Skin epidermis (tissue), 12 donors: ENCODE measurements around the gene EMID1.

Experiments used
- H3K27ac ChIP-seq, 21 experiments: fragments of 200-600 bp; sonication (generic) in 11 of 21; one replicate each; pipeline ENCODE4 v1.5.0; 2020; ENCODE audit warnings: mild to moderate bottlenecking in 3 of 21, inconsistent platforms in 2 of 21, moderate library complexity in 2 of 21
- H3K4me3 ChIP-seq, 7 experiments: fragments of 200-600 bp; sonication (generic) in 2 of 7; one replicate each; pipeline ENCODE4 v1.5.0; 2020; ENCODE audit warnings: inconsistent platforms in 2 of 7, mild to moderate bottlenecking in 2 of 7, moderate library complexity in 1 of 7

Gene EMID1

GRCh38 chr22:29205594-29206371 is at the start of gene EMID1:
TSS of gene EMID1 (plus strand) at chr22:29205896. CDS start at chr22:29206039, 143 bp downstream.
- Histone ChIP-seq H3K27ac (peak within 1 kb of the TSS in 12 of 21 experiments; percentile 7 to 79 (median 64)), H3K4me3 (peak within 1 kb of the TSS; percentile 29 to 57 (median 41))

- Histone ChIP-seq H3K27ac (no peak overlapping the region), H3K4me3 (no peak overlapping the region)
These were observed 49.7 kb upstream of the EMID1 start for GRCh38 chr22:29155966-29156365.

DNA sequence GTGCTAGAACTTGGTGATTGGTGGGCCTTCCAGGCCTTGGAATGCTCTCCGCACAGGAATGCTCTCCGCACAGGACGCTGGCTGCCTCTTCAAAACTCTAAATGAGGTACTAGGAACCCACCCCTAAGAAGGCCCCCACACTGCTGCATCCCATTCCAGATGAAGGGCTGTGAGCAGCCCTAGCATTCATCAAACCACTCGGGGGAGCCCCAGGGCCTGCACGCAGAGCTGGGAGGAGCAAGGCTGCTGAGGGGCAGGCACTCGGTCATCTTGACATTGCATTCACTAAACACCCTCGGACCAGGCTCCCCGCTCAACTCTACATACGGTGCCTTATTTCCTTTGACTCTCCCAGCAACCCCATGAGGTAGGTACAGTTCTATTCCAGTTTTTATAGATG is 49.2 kb upstream of the EMID1 start:
- no peak overlapping the region for H3K27ac ChIP-seq
- H3K4me3 ChIP-seq = no peak overlapping the region

- Histone ChIP-seq H3K4me3 (no peak overlapping the region), H3K27ac (no peak overlapping the region)
These were observed 47.7 kb upstream of the EMID1 start for GRCh38 chr22:29157759-29158535.

GRCh38 chr22:29158546-29158945 is 47.1 kb upstream of the EMID1 start:
- H3K27ac ChIP-seq = no peak overlapping the region
- H3K4me3 ChIP-seq = no peak overlapping the region

DNA sequence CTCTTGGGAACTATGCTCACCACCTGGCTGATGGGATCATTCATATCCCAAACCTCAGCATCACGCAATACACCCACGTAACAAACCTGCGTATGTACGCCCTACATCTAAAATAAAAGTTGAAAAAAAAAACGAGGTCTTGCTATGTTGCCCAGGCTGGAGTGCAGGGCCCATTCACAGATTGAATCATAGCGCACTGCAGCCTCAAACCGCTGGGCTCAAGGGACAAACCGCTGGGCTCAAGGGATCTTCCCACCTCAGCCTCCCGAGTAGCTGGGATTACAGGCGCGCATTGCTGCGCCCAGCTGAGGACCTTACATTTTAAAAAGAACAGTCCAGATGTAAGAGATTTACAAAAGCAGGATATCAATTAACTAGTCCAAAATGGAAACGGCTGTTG is 41.9 kb upstream of the EMID1 start:
- Histone ChIP-seq H3K4me3 (no peak overlapping the region), H3K27ac (no peak overlapping the region)

GRCh38 chr22:29165321-29166060 is 40.2 kb upstream of the EMID1 start:
- no peak overlapping the region for H3K27ac ChIP-seq
- H3K4me3 ChIP-seq = no peak overlapping the region

DNA sequence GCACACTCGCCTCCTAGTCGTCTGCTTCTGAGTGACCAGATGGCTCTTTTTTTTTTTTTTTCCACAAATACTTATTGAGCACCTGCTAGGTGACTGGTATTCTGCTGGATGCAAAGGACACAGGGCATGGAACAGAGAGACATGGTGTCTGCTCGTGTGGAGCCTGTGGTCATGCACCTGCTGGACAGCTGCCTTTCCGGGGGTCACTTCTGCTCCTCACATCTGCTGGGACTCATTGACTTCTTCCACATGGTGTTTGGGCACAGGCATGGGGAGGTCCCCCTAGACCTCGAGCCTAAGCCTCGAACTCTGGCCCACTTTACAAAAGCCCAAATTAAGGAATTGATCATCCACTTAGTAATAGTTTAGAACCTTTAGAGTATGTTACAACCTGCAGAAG is 39.5 kb upstream of the EMID1 start:
- no peak overlapping the region for H3K4me3 ChIP-seq
- H3K27ac ChIP-seq = no peak overlapping the region

DNA sequence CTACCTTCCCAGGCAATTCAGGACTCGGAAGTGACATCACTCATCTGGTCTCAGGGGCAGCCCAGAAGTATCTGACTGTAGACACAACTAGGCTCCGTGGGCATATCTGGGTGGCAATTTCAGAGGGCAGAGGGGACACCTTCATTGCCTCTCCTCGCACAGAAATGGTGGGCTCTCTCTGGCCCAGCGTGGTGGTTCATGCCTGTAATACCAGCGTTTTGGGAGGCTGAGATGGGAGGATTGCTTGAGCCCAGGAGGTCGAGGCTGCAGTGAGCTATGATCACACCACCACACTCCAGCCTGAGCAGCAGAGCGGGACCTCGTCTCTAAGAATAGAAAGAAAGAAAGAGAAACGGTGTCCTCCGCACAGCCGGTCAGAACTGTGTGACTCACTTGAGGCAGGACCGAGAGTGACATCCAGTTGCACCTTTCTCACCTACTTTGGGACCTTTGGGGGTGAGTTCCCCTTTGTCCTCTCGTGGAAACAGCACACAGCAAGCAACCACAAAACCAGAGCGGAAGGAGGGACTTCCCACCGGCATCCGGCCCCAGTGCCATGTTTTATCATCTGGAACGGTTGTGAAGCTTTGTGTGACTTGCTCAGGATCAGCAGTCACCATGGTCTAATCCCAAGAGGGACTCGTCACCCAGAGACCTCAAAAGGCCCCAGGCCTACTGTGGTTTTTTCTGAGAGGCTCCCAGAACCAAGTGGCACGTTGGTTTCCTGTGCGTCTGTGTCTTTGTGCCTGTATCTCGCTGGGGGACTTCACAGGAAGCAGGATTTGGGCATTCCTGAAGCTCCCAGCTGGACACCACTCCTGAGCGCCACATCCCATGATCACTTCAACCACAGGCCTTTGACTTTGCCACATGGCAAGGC is 38.4 kb upstream of the EMID1 start:
- H3K4me3 ChIP-seq = no peak overlapping the region
- no peak overlapping the region for H3K27ac ChIP-seq

GRCh38 chr22:29171721-29172120 is 34.0 kb upstream of the EMID1 start:
- Histone ChIP-seq H3K4me3 (no peak overlapping the region), H3K27ac (no peak overlapping the region)

GRCh38 chr22:29172216-29172615 is 33.5 kb upstream of the EMID1 start:
- Histone ChIP-seq H3K4me3 (no peak overlapping the region), H3K27ac (no peak overlapping the region)

DNA sequence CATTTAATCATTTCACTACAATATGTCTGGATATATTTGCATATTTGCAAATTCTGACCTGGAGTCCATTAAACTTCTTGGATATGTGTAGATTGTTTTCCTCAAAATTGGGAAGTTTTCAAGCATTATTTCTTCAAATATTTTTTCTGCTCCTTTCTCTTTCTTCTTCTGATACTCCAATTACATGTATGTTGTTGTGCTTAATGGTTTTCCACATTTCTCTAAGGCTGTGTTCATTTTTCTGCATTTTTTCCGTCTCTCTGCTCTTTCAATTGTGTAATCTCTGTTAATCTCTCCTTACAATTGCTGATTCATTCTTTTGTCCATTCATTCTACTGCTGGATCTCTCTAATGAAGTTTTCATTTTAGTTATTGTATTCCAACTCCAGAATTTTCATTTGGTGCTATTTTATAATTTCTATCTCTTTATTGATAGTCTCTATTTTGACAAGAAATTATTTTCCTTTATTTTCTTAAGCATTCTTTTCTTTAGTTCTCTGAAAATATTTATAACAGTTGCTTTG is 30.3 kb upstream of the EMID1 start:
- H3K27ac ChIP-seq = no peak overlapping the region
- no peak overlapping the region for H3K4me3 ChIP-seq

DNA sequence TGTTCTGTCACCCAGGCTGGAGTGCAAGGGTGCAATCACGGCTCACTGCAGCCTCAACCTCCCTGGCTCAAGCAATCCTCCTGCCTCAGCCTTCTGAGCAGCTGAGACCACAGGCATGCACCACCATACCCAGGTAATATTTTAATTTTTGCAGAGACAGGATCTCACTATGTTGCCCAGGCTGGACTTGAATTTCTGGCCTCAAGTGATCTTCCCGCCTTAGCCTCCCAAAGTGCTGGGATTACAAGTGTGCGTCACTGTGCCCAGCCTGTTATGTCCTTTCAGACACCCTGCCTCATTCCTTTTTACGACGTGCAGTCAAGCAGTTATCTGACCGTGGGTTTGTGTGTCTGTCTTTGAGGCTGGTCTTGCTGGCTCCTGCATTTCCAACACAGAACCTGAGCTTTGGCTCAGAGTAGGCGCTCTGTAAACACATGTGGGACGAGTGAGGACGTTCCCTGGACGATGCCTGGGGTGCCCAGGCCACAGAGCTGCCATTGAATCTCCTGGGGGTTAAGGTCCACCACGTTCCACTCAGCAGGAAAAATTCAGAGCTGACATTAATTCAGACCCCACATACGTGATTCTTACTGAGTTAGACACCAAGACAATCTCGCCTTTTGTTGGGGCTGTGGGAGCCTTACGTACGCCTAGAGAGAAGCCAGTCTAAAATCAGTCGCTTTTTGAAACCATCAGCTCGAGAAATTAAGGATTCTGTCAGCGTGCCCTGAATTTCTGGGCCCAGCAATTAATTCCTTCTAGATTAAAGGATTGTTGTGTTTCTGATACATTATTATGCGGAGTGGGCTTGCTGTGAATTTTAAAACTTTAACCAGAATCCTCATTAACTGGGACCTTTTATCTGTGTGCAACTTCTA is 21.5 kb upstream of the EMID1 start:
- Histone ChIP-seq H3K27ac (no peak overlapping the region), H3K4me3 (no peak overlapping the region)

DNA sequence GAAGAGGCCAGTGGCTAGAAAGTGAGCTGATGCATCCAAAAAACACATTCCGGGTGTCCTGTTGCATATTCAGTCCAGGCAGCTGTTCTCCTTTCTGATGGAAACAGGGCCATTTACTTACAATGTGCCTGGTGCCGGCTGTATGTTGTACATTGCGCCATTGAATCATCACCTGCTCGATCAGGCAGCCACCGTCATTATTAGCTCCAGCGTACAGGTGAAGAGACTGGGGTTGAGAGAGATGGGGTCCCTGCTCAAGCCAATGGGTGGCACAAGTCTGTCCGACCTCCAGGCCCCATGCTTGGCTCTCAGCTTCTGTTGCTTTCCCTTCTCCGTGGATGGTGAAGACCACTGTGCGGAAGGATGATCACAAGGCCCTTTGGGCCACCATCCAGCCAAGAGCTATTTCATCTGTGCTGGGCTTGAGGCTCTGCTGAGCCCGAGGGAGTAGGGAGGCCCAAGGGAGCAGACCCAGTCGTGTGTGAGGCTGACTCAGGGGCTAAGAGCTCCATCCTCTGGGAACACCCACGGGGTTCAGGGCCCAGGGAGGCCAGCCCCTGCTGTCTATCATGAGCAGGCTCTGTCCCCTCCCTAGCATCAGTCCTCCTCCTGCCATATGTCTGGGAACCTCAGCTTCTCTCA is 20.7 kb upstream of the EMID1 start:
- H3K27ac ChIP-seq = no peak overlapping the region
- no peak overlapping the region for H3K4me3 ChIP-seq

GRCh38 chr22:29186302-29186701 is 19.4 kb upstream of the EMID1 start:
- no peak overlapping the region for H3K4me3 ChIP-seq

GRCh38 chr22:29187831-29188230 is 17.9 kb upstream of the EMID1 start:
- Histone ChIP-seq H3K27ac (peak overlapping the region in 6 of 21 experiments; percentile 12 to 39 (median 32)), H3K4me3 (no peak overlapping the region)

More at GRCh38 chr22:29186302-29186701, 19.4 kb upstream of the EMID1 start:
- H3K27ac ChIP-seq = no peak overlapping the region

DNA sequence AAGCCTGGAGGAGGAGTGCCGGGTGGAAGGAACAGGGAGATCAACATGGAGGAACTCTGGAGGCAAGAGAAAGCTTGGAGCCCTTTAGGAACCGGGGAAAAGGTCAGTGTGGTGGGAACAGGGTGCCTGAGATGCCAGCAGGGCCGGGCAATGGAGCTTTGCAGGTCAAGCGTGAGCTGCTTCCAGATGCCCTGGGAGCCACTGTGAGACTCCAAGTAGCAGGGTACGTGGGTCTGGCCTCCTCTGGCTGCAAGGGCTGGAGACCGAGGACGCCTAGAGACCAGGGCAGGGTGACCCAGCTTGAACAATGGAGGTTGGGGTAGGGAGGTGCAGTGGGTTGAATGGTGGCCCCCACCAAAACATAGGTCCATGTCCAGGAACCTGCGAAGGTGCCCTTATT is 15.6 kb upstream of the EMID1 start:
- no peak overlapping the region for H3K27ac ChIP-seq
- no peak overlapping the region for H3K4me3 ChIP-seq

DNA sequence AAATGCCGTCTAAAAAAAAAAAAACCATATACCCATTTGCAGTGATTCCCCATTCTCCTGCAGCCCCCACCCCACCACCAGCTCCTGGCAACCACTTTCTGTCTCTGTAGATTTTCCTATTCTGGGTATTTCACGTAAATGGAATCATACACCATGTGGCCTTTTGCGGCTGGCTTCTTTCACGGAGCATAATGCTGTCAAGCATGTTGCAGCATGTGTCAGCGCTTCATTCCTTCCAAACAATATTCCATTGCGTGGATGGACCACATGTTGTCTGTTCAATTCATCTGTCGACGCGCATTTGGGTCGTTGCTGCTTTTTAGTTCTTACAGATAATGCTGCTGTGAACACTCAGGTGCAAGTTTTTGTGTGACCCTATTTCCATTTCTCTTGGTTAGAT is 14.8 kb upstream of the EMID1 start:
- Histone ChIP-seq H3K4me3 (no peak overlapping the region), H3K27ac (no peak overlapping the region)
